Peyer's patch (tissue), 4 donors: ENCODE measurements around the gene DYNC2LI1.

Source experiments
- POLR2A ChIP-seq, 2 donors: fragments of 450-650 bp; IDR thresholded peaks; one replicate each; pipeline ENCODE4 v1.5.1; 2017; ENCODE audit warnings: antibody characterized with exemption in 2 of 2, mild to moderate bottlenecking in 2 of 2, moderate library complexity in 2 of 2
- TF ChIP-seq, protein P1 (sequence below), 6 experiments: fragments of 450-650 bp in 4 of 6; fragments of 200-600 bp in 2 of 6; sonication (generic) in 1 of 6; IDR thresholded peaks; one replicate each; pipeline ENCODE4 v1.5.1; 2017 to 2019; ENCODE audit warnings: antibody characterized with exemption in 6 of 6, mild to moderate bottlenecking in 3 of 6, moderate library complexity in 1 of 6

DNA sequence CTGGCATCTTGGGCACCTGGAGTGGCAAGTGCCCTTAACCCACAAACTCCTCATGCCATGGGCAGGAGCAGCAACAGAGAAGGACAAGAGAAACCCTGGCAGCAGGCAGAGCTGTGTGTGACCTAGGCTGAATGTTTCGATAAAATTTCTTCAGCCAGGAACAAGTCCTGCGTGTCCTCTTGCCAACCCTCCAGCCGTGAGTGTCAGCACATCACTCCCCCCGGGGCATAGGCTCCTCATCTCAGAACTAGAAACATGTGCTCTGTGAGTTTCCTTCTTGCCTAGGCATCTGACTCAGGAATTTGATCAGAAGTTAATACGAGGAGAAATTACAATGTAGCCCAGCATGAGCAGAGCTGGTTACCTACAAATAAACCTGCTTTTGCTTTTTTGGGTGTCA, 67.1 kb downstream of the DYNC2LI1 start:
- TF ChIP-seq, protein P1, sequence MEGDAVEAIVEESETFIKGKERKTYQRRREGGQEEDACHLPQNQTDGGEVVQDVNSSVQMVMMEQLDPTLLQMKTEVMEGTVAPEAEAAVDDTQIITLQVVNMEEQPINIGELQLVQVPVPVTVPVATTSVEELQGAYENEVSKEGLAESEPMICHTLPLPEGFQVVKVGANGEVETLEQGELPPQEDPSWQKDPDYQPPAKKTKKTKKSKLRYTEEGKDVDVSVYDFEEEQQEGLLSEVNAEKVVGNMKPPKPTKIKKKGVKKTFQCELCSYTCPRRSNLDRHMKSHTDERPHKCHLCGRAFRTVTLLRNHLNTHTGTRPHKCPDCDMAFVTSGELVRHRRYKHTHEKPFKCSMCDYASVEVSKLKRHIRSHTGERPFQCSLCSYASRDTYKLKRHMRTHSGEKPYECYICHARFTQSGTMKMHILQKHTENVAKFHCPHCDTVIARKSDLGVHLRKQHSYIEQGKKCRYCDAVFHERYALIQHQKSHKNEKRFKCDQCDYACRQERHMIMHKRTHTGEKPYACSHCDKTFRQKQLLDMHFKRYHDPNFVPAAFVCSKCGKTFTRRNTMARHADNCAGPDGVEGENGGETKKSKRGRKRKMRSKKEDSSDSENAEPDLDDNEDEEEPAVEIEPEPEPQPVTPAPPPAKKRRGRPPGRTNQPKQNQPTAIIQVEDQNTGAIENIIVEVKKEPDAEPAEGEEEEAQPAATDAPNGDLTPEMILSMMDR (IDR thresholded peaks at IDR 0.05): no peak
- TF ChIP-seq POLR2A (IDR thresholded peaks at IDR 0.05): no peak
